ENCODE results near the gene VPS36. TPM values are rescaled to one million over a fixed set of nuclear protein-coding genes. Genes with fewer than 3 reads are reported as not detected.
"Not testable (repeated sequence)": the region's sequence is repeated elsewhere in the genome, so short reads cannot be mapped to it uniquely, and the experiment has no call there.

The VPS36 gene, protein sequence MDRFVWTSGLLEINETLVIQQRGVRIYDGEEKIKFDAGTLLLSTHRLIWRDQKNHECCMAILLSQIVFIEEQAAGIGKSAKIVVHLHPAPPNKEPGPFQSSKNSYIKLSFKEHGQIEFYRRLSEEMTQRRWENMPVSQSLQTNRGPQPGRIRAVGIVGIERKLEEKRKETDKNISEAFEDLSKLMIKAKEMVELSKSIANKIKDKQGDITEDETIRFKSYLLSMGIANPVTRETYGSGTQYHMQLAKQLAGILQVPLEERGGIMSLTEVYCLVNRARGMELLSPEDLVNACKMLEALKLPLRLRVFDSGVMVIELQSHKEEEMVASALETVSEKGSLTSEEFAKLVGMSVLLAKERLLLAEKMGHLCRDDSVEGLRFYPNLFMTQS
- total RNA-seq = 25.4 and 31.1 TPM in 2 replicates

DNA sequence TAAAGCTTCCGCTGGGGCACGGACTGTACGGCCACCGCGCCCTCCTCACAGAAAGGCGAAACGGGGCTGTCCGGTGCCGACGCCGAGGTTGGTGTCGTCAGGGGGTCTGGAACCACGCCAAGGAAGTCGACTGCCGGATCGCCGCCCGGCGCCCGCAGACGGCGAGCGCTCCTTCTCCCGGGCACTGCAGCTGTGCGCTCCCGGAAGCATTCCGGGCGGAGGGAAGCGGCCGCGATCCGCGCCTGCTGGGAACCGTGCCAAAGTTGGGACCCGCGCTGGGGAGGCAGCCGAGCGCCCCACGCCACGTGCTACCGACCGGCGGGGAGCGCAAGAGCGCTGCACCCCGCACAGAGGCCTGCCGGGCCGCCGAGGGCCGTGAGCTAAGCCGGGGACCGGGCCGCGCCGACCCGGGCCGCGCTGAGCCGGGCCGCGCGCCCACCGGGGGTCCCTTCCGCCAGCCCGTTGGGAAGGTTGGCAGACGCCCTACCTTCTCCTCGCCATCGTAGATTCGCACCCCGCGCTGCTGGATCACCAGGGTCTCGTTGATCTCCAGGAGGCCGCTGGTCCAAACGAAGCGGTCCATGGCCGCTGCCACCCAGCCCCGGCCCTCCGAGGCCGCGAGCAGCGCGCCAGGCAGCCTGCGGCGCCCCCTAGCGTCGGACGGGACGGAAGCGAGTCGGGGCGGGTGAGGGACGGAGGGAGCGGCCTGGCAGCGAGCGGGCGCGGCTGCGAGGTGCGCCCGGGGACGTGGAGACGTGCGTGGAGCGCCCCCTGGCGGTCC lies at the start of gene VPS36:
VPS36 (minus strand) TSS at position 623 of the 781 bp plus-strand sequence; CDS start at position 583, 40 bp downstream.
- no peak for DNase-seq (ENCODE audit: extremely low read depth, low read depth, low spot score)

DNA sequence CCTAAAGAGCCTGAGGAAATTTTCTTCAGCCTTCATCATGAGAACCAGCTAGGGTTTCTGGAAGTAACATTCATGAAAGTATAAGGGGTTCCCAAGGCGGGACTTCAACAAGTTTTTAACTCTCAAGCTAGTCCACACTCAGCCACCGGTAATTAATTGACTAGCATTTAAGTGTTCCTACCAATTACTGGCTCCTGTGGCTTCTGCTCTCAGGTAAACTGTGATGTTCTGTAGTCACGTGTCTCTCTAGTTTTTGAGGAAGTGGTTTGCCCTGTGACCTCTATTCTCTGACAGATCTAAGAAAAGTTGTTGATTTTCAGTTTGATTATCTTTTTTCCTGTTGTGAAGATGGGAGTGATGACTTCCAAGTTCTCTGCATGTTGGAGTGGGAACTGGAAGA lies 47.5 kb upstream of the VPS36 start:
- DNase-seq (ENCODE audit: extremely low read depth, low read depth, low spot score) = not testable (repeated sequence)

DNA sequence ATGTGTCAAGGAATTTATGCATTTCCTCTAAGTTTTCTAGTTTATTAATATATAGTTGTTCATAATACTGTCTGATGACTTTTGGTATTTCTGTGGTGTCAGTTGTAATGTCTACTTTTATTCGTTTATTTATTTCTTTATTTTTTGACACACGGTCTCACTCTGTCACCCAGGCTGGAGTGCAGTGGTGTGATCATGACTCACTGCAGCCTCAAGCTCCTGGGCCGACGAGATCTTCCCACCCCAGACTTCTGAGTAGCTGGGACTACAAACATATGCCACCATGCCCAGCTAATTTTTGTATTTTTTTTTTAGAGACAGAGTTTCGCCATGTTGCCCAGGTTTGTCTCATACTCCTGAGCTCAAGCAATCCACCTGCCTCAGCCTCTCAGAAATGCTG lies 43.8 kb upstream of the VPS36 start:
- DNase-seq (ENCODE audit: extremely low read depth, low read depth, low spot score) = not testable (repeated sequence)

DNA sequence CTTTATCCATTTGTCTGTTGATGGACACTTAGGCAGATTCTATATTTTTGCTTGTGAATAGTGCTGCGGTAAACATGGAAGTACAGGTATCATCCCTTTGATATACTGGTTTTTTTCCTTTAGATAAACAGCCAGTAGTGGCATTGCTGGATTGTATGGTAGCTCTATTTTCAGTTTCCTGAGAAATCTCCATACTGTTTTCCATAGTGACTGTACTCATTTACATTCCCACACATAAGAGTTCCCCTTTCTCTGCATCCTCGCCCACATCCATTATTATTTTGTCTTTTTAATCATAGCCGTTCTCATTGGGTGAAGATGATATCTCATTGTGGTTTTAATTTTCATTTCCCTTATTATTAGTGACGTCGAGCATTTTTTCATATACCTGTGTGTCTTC lies 40.6 kb upstream of the VPS36 start:
- DNase-seq (ENCODE audit: extremely low read depth, low read depth, low spot score) = not testable (repeated sequence)

DNA sequence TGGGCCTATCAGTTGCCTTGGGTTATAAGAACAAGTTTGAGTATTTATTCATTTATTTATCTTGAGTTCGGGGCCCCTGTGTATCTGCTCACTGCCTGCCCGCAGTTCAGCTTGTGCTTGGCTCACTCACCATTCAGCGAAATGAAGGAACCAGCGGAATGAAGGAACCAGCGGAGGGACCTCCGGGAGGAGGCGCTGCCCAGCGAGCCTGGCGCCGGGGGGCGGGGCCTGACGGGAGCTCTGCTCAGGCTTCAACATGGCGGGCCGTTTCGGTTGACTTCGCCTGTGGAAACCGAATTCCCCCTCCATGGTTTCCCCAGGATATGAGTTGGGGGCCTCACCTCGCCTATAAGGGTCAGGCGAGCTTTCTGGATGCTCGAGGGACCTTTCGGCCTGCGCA lies 38.3 kb upstream of the VPS36 start:
- not testable (repeated sequence) for DNase-seq (ENCODE audit: extremely low read depth, low read depth, low spot score)

DNA sequence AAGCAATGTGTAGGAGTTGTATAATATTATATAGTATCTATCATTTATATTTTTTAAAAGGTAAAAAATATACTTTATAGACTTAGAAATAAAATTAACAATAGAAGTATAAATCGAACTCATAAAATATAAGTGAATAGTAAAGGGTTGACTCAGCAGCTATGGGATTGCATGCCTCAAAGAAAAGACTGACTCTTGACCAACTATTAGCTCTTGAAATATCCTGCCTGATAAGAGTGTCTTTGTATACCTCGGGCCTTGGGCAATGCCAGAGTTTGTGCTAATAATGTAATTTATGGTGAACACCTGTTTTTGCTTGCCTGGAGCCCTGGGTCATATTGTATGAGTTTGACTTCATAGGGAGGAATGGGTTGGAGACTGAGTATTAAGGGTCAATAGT lies 36.6 kb upstream of the VPS36 start:
- DNase-seq (ENCODE audit: extremely low read depth, low read depth, low spot score) = not testable (repeated sequence)

DNA sequence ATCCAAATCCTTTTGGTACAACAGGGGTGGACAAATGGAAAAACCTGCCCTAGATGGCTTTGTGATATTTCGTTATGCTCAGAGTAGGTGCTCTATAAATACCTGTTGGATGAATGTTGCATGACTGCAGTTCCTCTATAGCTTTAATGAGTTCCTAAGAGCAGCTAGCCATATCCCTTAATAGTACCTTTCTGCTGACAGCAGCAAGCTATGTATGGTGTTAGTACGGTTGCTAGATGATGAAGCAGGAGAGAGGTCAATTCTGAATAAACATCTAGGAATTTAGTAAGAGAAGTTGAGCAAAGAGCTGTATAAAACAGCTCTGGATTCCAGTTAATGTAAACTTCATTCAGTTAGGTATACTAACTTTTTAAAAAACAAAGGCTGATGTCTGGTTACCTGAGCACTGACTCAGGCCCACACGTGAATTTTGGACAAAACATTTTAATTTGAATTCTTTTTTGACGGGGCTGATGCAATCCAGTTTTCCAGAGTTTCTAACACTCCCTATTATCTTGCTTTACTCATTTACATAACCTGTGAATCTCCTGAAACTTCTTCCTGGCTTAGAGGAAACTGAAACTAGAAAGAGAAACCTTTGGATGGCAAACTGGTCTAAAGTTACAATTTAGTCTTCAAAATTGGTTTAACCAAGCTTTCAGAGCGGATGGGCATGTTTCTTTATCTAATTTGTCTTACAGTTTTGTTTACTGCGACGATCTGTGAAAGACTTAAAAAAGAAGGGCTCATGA lies 30.4 kb upstream of the VPS36 start:
- DNase-seq (ENCODE audit: extremely low read depth, low read depth, low spot score) = not testable (repeated sequence)

DNA sequence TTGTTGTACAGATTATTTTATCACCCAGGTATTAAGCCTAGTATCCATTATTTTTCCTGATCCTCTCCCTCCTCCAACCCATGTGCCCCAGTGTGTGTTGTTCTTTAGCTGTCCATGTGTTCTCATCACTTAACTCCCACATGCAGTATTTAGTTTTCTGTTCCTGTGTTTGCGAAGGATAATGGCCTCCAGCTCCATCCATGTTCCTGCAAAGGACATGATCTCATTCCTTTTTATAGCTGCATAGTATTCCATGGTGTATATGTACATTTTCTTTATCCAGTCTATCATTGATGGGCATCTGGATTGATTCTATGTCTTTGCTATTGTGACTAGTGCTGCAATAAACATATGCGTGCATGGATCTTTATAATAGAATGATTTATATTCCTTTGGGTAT lies 18.1 kb upstream of the VPS36 start:
- DNase-seq (ENCODE audit: extremely low read depth, low read depth, low spot score) = not testable (repeated sequence)

DNA sequence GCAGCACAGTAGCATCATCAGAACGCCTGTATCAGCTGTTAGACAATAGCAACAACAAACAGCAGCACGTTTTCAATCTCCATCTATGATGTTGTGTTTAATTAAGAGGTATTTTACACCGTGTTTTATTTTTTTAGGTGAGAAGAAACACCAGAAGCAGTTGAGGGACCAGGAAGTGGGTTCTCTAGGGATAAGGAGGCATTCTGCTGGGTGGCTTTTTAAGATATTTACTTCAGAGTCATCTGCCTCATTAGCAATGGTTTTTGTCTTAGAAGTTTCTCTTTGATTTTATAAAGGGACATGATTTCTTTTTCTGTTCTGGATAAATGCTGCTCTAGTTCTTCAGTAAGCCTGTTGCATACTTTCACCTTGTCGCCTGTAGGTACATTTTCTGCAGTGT lies 13.1 kb upstream of the VPS36 start:
- DNase-seq (ENCODE audit: extremely low read depth, low read depth, low spot score) = no peak

DNA sequence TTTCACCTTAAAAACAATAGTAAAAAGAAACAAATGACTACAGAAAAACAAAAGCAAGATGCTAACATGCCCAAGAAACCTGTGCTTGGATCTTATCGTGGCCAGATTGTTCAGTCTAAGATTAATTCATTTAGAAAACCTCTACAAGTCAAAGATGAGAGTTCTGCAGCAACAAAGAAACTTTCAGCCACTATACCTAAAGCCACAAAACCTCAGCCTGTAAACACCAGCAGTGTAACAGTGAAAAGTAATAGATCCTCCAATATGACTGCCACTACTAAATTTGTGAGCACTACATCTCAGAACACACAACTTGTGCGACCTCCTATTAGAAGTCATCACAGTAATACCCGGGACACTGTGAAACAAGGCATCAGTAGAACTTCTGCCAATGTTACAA lies 10.8 kb upstream of the VPS36 start:
- DNase-seq (ENCODE audit: extremely low read depth, low read depth, low spot score) = no peak

DNA sequence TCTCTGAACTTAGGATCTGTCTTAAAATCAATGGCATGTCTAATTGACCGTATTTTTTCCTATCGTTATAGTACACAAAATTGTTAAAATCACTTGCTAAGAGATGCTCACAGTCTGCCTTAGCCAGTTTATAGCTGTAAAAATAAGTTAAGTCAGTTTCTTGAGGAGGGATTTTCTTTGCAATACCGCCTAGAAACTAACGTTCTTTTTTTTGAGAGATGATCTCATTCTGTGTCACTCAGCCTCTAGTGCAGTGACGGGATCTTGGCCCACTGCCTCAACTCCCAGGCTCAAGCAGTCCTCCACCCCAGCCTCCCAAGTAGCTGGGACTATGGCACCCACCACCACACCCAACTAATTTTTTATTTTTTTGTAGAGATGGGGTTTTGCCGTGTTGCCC lies 9.2 kb upstream of the VPS36 start:
- no peak for DNase-seq (ENCODE audit: extremely low read depth, low read depth, low spot score)

DNA sequence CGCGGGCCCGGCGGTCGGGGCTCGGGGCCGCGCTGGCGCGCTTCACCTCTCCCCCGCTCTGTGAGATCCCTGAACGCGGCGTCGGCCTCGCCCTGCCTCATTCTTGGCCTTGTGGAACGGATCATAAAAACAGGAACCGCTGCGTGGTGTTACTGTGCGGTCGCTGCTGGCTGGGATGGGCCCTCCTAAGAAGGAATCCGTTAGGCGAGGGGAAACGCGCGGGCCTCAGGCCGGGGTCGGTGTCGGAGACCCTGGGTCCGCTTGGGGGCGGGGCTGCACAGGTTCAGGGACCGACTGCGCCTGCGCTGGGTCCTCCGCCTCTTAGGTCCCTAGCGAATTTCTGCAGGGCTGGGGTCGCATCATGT lies 5.2 kb upstream of the VPS36 start:
- no peak for DNase-seq (ENCODE audit: extremely low read depth, low read depth, low spot score)

DNA sequence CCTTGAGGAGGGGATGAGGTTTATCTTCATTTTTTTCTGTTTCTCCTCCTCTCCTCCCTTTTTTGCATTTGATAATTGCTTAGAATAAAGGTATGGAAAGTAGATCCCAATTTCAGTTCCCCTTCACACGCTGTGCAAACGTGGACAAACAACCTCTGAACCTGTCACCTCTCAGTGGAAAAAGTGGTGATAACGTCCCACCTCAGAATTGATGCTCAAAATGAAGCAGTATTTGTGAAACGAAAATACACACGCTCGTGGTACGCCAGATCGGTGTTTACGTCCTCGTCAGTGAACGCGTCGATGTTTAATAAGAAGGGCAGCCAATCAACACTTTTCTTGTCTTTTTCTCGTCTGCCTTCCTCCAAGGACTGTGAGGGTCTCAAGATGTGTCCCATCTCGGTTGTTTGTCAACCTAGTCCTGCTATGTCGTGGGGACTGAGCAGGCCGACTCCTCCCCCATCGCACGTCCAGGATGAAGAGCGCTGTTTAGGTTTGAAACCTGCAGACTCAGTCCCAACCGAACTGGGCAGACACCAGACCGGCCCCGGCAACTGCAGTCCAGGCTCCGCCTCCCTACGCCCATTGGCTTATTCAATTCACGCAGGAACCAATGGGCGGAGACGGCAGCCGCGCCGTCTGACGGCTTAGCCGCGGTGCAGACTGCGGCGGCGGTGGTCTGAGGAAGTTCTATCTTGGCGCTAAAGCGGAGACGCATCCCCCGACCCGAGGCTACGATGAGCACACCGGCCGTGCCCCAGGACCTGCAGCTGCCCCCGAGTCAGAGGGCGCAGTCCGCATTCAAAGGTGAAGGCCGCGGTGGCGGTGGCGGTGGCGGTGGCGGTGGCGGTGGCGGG lies 4.6 kb upstream of the VPS36 start, which contains the start of gene CKAP2:
CKAP2 (plus strand) TSS at position 659 of the 857 bp plus-strand sequence; CDS start at position 738, 79 bp downstream.
- DNase-seq (ENCODE audit: extremely low read depth, low read depth, low spot score) = peak; percentile 74

DNA sequence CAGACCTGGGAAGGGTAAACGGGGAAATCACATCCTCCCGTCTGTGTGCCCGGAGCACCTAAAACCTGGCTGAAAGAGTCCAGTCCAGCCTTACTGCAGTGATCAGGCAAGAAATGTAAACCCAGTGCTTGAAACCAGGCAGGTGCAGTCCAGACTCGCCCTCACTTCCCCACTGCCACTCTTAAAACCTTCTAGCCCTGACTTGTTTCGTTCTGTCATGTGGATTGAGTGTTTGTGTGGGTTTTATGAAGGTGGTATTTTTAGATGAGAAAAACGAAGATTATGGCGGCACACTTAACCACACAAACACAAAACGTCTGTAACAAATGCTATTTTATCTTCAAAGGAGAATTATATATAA lies 4.0 kb upstream of the VPS36 start:
- no peak for DNase-seq (ENCODE audit: extremely low read depth, low read depth, low spot score)

DNA sequence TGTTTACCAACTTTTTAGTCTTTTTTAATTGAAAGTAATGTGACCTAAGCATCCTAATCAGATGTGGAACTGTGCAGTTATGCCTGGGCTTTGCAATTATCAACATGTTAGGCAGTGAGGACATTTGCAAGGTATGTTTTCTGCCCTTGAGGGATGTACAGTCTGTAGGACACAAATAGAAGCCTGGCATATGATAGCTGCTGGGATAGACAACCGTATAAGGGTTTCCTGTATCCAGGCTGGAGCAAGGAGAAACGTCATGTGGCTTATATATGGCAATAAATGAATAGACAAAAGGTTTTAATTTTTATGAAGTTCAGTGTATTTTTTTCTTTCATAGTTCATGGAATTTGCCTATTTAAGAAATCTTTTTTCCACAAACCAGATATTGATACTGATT lies 2.0 kb upstream of the VPS36 start:
- no peak for DNase-seq (ENCODE audit: extremely low read depth, low read depth, low spot score)

DNA sequence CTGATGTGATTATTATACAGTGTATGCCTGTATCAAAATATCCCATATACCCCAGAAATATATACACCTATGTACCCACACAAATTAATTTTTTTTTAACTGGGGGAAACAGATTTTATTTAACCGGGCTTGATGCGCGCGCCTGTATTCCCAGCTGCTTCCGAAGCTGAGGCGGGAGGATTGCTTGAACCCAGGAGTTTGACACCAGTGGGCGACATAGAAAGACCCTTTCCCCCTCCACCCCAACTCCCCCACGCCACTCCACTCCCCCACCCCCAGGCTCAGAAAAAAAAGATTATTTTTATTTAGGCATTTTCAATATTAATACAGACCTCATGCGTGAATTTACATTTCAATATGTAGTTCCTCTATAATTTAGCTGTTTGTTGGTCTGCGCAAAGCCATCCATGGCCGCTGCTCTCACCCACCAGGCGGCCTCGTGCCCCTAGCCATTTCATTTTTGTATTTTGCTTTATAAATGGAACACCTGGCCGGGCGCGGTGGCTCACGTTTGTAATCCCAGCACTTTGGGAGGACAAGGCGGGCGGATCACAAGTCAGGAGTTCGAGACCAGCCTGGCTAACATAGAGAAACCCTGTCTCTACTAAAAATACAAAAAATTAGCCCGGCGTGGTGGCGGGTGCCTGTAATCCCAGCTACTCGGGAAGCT lies 836 bp upstream of the VPS36 start:
- DNase-seq (ENCODE audit: extremely low read depth, low read depth, low spot score) = no peak

DNA sequence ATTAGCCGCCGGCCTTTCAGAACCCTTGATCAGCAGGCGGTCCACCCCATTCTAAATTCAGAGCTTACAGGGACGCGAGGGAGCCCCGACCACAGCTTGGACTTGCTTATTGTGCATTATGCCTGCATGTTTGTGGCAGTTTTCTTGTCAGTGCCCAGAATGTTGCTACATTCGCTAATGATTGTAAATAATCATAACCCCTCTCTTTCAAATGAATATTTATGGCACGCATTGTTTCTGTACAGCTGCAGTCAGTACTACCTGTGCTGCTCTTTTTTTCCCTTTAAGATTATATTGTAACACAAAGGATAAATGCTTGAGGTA lies 321 bp upstream of the VPS36 start:
- DNase-seq (ENCODE audit: extremely low read depth, low read depth, low spot score) = no peak

DNA sequence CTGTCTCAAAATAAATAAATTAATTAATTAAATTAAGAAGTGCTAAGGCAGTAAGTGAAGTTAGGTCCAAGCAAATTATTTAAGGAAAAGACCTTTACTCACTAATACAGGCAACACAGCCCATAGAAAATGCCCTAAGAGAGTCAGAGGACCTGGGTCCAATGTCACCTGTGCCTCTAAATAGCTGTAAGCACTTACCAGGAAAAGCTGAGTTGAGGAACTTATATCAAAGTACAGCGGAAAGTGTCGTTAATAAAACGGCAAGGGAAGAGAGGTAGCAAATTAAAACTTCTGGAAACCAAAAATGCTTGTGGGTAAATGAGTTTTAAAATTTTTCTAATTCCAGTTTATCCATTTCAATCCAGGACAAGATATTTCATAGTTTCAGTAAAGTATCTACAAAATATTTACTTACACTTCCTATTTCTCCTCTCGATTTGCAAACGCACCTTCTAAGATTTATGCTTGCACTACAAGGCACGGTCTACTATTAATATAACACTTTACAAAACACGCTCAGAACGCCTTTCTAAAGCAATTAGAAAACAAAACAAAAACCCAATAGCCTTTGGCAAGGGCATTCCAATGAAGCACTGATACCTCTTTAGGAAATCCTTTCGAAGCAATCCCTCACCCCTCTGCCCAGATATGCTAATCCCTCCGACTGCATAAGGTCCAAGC lies 963 bp downstream of the VPS36 start:
- no peak for DNase-seq (ENCODE audit: extremely low read depth, low read depth, low spot score)

DNA sequence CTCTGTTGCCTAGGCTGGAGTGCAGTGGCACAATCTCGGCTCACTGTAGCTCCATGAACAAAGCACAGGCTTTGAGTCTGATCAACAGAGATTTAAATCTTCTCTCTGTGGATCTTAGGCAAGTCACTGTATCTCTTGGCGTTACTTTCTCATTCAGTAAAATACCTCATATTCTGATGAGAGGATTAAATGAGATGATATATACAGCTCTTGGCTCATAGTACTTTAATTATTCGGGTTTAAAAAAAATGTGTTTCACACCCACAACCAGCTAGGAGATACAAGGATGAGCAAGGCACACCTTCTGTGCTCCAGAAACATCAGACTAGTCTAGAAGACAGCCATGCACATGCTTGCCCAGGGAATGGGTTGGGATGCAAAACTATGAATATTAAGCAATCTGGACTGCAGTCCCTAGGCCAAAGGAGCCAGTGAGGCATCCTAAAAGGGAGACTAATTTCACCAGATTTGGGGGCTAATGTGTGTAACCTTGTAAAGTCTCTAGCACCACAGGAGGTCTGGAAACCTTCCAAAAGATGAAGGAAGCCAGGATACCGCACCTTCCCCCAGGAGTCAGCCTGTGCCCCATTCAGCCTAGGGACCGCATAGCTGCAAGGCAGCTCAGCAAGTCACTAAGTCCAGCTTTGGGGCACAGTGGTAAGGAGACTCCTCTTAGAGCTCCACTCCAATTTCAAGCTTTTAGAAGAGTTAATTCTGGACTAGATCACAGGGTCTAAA lies 2.5 kb downstream of the VPS36 start:
- DNase-seq (ENCODE audit: extremely low read depth, low read depth, low spot score) = no peak

All from glomerular endothelial cell (primary cell).